Measurements from ENCODE around the gene ENAH. TPM values are rescaled to one million over a fixed set of nuclear protein-coding genes. Genes with fewer than 3 reads are reported as not detected.

The ENAH gene
- total RNA-seq, 1 experiment from 2014 or later, result 420 TPM

- Mint-ChIP-seq H3K4me1 (ENCODE audit: insufficient read depth, unreplicated experiment) (peaks cover 10% of the 10 kb centered on the region), H3K9me3 (ENCODE audit: unreplicated experiment) (no peaks in the 10 kb centered on the region), H3K27ac (ENCODE audit: low read depth, unreplicated experiment) (no peak overlapping the region), H3K4me3 (ENCODE audit: unreplicated experiment) (no peak overlapping the region), H3K27me3 (ENCODE audit: insufficient read depth, unreplicated experiment) (no peaks in the 10 kb centered on the region), H3K36me3 (ENCODE audit: insufficient read depth, unreplicated experiment) (peaks cover 5% of the 10 kb centered on the region)
- no peak for TF ChIP-seq CTCF (IDR thresholded peaks at IDR 0.05; ENCODE audit: unreplicated experiment)
- DNase-seq (ENCODE audit: unreplicated experiment), result no peak
- intact Hi-C loops (cut with micrococcal nuclease), result loop anchor here (1.0 kb wide), 1 partner anchor 63 kb away; no protein-coding TSS in a partner anchor
- ChIA-PET CTCF (interaction anchor here (0.6 to 0.7 kb wide), 2 partner anchors 22 to 203 kb away, joined by 3 read pairs; no protein-coding TSS in a partner anchor), POLR2A (interaction anchor here (0.6 kb wide), 1 partner anchor 73 kb away, joined by 3 read pairs; no protein-coding TSS in a partner anchor)
- no TSS peak for BruUV-seq (replicated peaks)
Observed at GRCh38 chr1:225685476-225686176, 32.7 kb upstream of the ENAH start.

- Mint-ChIP-seq H3K4me1 (ENCODE audit: insufficient read depth, unreplicated experiment) (peaks cover 1% of the 10 kb centered on the region), H3K9me3 (ENCODE audit: unreplicated experiment) (no peaks in the 10 kb centered on the region), H3K27me3 (ENCODE audit: insufficient read depth, unreplicated experiment) (no peaks in the 10 kb centered on the region), H3K4me3 (ENCODE audit: unreplicated experiment) (no peak overlapping the region), H3K27ac (ENCODE audit: low read depth, unreplicated experiment) (no peak overlapping the region), H3K36me3 (ENCODE audit: insufficient read depth, unreplicated experiment) (no peaks in the 10 kb centered on the region)
- no peak for TF ChIP-seq CTCF (IDR thresholded peaks at IDR 0.05; ENCODE audit: unreplicated experiment)
- CTCF ChIA-PET, result interaction anchor here (0.6 to 0.7 kb wide), 2 partner anchors 23 to 202 kb away, joined by 3 read pairs; no protein-coding TSS in a partner anchor
- BruUV-seq (replicated peaks), result no TSS peak
- POLR2A ChIA-PET, result no interaction called here
- no peak for DNase-seq (ENCODE audit: unreplicated experiment)
- intact Hi-C loops (cut with micrococcal nuclease), result loop anchor here (1.0 kb wide), 1 partner anchor 62 kb away; no protein-coding TSS in a partner anchor
Observed at GRCh38 chr1:225684741-225685140, 31.8 kb upstream of the ENAH start.

GRCh38 chr1:225681231-225681630, 28.3 kb upstream of the ENAH start:
- BruUV-seq (replicated peaks), result no TSS peak
- POLR2A ChIA-PET, result no interaction called here

More at GRCh38 chr1:225681231-225681630, 28.3 kb upstream of the ENAH start:
- Mint-ChIP-seq H3K27ac (ENCODE audit: low read depth, unreplicated experiment) (no peak overlapping the region), H3K4me3 (ENCODE audit: unreplicated experiment) (no peak overlapping the region), H3K27me3 (ENCODE audit: insufficient read depth, unreplicated experiment) (no peaks in the 10 kb centered on the region), H3K9me3 (ENCODE audit: unreplicated experiment) (no peaks in the 10 kb centered on the region), H3K4me1 (ENCODE audit: insufficient read depth, unreplicated experiment) (no peaks in the 10 kb centered on the region), H3K36me3 (ENCODE audit: insufficient read depth, unreplicated experiment) (no peaks in the 10 kb centered on the region)
- intact Hi-C loops (cut with micrococcal nuclease), result no loop called here
- CTCF ChIA-PET, result no interaction called here
- DNase-seq (ENCODE audit: unreplicated experiment), result no peak
- TF ChIP-seq CTCF (IDR thresholded peaks at IDR 0.05; ENCODE audit: unreplicated experiment), result no peak

All from MCF 10A (cell line).